HG03108 (cell line): ENCODE measurements around the gene ERMN.
"Not testable (repeated sequence)": the region's sequence is repeated elsewhere in the genome, so short reads cannot be mapped to it uniquely, and the experiment has no call there.

Source experiments
- ATAC-seq: cut with Tn5 transposase; IDR thresholded peaks from one replicate; pipeline ENCODE4 v1.9.1; 2021; ENCODE audit warnings: moderate library complexity; ENCODE audit not compliant: unreplicated experiment

The ERMN gene

GRCh38 chr2:157325786-157326185, at the start of gene ERMN:
TSS of gene ERMN (minus strand) at chr2:157325824. CDS start at chr2:157325642, 182 bp downstream.
- no peak for ATAC-seq

GRCh38 chr2:157375384-157375783, 49.8 kb upstream of the ERMN start:
- ATAC-seq, result no peak

GRCh38 chr2:157368508-157368907, 42.9 kb upstream of the ERMN start:
- ATAC-seq, result not testable (repeated sequence)

- no peak for ATAC-seq
Observed at GRCh38 chr2:157367704-157368103, 42.1 kb upstream of the ERMN start.

- peak; percentile 84 for ATAC-seq
Observed at GRCh38 chr2:157364257-157364974, 38.8 kb upstream of the ERMN start.

GRCh38 chr2:157363612-157364101, 38.0 kb upstream of the ERMN start:
- peak; percentile 47 for ATAC-seq

- ATAC-seq, result no peak
Observed at GRCh38 chr2:157362627-157363026, 37.0 kb upstream of the ERMN start.

GRCh38 chr2:157361526-157361925, 35.9 kb upstream of the ERMN start:
- ATAC-seq, result no peak

- no peak for ATAC-seq
Observed at GRCh38 chr2:157359628-157360027, 34.0 kb upstream of the ERMN start.

GRCh38 chr2:157355618-157356017, 30.0 kb upstream of the ERMN start:
- ATAC-seq, result no peak

GRCh38 chr2:157349949-157350515, 24.4 kb upstream of the ERMN start:
- no peak for ATAC-seq

- ATAC-seq, result no peak
Observed at GRCh38 chr2:157348291-157348921, 22.8 kb upstream of the ERMN start.

GRCh38 chr2:157345647-157346389, 20.2 kb upstream of the ERMN start:
- no peak for ATAC-seq

- not testable (repeated sequence) for ATAC-seq
Observed at GRCh38 chr2:157341381-157341780, 15.8 kb upstream of the ERMN start.

- no peak for ATAC-seq
Observed at GRCh38 chr2:157339965-157340655, 14.5 kb upstream of the ERMN start.

- no peak for ATAC-seq
Observed at GRCh38 chr2:157337978-157338377, 12.4 kb upstream of the ERMN start.

- ATAC-seq, result peak; percentile 50
Observed at GRCh38 chr2:157336137-157337010, 10.8 kb upstream of the ERMN start.

GRCh38 chr2:157334797-157335196, 9.2 kb upstream of the ERMN start:
- no peak for ATAC-seq

GRCh38 chr2:157334335-157334734, 8.7 kb upstream of the ERMN start:
- no peak for ATAC-seq
